Neutrophil (primary cell): ENCODE measurements around the gene MTHFD1.
A peak's percentile ranks its signal among the peaks of the same experiment; 100 is the strongest.

Experiments used
- H3K27ac ChIP-seq: fragments of 200-600 bp; sonication (generic); 2 replicates; pipeline ENCODE4 v1.5.1; 2016; ENCODE audit warnings: mild to moderate bottlenecking, moderate library complexity
- H3K27me3 ChIP-seq: fragments of 200-600 bp; sonication (generic); 2 replicates; pipeline ENCODE4 v1.6.0; 2016; ENCODE audit warnings: mild to moderate bottlenecking
- H3K36me3 ChIP-seq: fragments of 200-600 bp; sonication (generic); 2 replicates; pipeline ENCODE4 v1.5.1; 2017
- H3K4me1 ChIP-seq, 2 experiments: fragments of 200-600 bp in 1 of 2; sonication (generic) in 1 of 2; 1 replicate in 1 of 2; 2 replicates in 1 of 2; pipeline versions ENCODE4 v1.5.1 to v1.6.1; 2013 to 2016; ENCODE audit warnings: low read depth in 1 of 2, low read length in 1 of 2, mild to moderate bottlenecking in 1 of 2, moderate library complexity in 1 of 2; ENCODE audit not compliant: control insufficient read depth in 1 of 2, insufficient read depth in 1 of 2
- H3K4me3 ChIP-seq, 2 experiments: fragments of 200-600 bp in 1 of 2; sonication (generic) in 1 of 2; 1 replicate in 1 of 2; 2 replicates in 1 of 2; pipeline ENCODE4 v1.5.1; 2013 to 2016; ENCODE audit warnings: low read depth in 1 of 2, low read length in 1 of 2, mild to moderate bottlenecking in 1 of 2, moderate library complexity in 1 of 2
- H3K9me3 ChIP-seq: fragments of 200-600 bp; sonication (generic); 2 replicates; pipeline ENCODE4 v1.5.1; 2016
- TF ChIP-seq, protein P1 (sequence below): fragments of 200-600 bp; sonication (generic); IDR thresholded peaks from 2 replicates; pipeline ENCODE4 v1.5.1; 2016; ENCODE audit warnings: antibody characterized with exemption

The MTHFD1 gene

DNA sequence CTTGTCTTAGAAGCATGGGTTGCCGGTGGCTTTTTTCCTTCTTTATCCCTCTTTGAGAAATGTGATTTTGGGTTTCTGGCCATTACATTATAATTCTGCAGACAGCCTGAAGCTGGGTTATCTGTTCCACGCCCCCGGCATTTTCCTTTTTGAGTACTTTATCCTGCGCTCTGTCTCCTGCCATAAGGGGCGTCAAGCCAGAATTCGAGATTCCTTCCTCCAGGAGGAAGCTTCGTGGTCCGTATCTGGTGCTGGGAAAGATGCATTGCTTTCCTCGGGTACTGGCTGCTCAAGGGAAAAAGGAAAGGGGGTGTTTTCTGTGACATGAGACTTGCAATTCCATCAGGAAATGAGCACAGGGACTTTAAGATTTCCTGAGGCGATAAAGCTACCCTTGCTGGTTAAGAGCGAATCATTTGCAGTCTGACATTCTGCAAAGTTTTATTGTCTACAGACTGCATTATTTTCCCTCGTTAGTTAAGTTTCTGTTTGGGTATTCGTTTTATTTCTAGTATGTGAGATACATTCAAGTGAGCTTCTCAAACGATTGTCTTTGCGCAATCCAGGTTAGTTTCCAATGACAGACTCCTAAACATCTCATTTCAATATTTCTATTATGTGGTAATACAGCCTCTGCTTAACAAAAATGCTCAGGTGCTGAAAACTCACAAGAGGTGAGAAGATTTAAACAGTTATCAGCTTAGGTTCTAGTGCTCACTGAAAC lies 77.8 kb downstream of the MTHFD1 start:
- TF ChIP-seq, protein P1, sequence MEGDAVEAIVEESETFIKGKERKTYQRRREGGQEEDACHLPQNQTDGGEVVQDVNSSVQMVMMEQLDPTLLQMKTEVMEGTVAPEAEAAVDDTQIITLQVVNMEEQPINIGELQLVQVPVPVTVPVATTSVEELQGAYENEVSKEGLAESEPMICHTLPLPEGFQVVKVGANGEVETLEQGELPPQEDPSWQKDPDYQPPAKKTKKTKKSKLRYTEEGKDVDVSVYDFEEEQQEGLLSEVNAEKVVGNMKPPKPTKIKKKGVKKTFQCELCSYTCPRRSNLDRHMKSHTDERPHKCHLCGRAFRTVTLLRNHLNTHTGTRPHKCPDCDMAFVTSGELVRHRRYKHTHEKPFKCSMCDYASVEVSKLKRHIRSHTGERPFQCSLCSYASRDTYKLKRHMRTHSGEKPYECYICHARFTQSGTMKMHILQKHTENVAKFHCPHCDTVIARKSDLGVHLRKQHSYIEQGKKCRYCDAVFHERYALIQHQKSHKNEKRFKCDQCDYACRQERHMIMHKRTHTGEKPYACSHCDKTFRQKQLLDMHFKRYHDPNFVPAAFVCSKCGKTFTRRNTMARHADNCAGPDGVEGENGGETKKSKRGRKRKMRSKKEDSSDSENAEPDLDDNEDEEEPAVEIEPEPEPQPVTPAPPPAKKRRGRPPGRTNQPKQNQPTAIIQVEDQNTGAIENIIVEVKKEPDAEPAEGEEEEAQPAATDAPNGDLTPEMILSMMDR: no peak
- Histone ChIP-seq H3K27me3 (peaks cover 74% of the 10 kb centered on the region), H3K36me3 (no peaks in the 10 kb centered on the region), H3K9me3 (no peaks in the 10 kb centered on the region), H3K4me1 (peaks cover 23 to 29% of the 10 kb centered on the region in 2 experiments), H3K27ac (no peak overlapping the region), H3K4me3 (peak overlapping the region; percentile 22 to 47)

DNA sequence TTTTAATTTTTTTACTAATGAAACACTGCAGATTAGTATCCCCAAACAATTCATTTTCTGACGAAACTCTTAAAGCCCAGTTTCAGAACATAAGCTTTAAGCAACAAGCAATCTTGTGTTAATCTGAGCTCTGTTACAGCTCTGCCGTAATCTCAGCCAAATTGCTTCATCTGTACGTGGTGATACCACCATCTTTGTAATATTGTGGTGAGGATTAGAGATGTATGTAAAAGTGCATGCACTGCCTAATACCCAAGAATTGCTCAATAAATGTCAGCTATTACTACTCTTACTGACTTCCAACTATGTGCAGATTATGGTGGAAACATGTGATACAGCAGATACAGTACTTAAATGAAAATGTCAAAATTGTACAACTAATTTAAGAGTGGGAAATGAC lies 78.9 kb downstream of the MTHFD1 start:
- peaks cover 85% of the 10 kb centered on the region for H3K27me3 ChIP-seq
- no peaks in the 10 kb centered on the region for H3K36me3 ChIP-seq
- no peak overlapping the region for H3K27ac ChIP-seq
- no peak overlapping the region for H3K4me3 ChIP-seq
- H3K4me1 ChIP-seq: peaks cover 23 to 29% of the 10 kb centered on the region in 2 experiments
- TF ChIP-seq, protein P1: no peak
- no peaks in the 10 kb centered on the region for H3K9me3 ChIP-seq

DNA sequence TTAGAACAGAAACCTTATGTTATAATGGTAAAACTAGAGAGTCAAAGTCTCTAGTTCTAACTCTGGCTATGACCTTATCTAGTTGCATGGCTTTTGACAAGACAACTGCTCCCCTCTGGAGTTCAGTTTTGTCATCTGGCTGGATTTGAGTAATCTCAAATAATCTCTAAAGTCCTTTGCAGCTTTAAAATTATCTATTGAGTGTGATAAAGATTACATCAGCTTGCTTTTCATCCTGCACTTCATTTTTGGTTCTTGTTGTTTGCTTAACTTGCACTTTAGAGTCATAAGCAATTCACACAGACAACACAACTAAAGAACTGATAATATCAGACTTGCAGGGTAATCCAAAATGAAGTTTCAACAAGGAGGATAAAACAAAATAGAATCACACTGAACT lies 79.4 kb downstream of the MTHFD1 start:
- TF ChIP-seq, protein P1: no peak
- Histone ChIP-seq H3K36me3 (no peaks in the 10 kb centered on the region), H3K27me3 (peaks cover 87% of the 10 kb centered on the region), H3K27ac (no peak overlapping the region), H3K4me3 (no peak overlapping the region), H3K9me3 (no peaks in the 10 kb centered on the region), H3K4me1 (peaks cover 23 to 29% of the 10 kb centered on the region in 2 experiments)

DNA sequence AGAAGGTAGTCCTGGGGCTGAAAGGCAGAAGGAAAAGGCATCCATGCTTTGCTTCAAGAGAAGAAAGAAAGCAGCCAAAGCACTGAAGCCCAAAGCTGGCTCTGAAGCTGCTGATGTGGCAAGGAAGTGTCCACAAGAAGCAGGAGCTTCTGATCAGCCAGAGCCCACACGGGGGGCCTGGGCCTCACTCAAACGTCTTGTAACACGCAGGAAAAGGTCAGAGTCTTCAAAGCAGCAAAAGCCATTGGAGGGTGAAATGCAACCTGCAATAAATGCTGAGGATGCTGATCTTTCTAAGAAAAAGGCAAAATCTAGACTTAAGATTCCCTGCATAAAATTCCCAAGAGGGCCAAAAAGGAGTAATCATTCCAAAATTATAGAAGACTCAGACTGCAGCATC lies 80.3 kb downstream of the MTHFD1 start:
- TF ChIP-seq, protein P1: no peak
- H3K27me3 ChIP-seq: peaks cover 82% of the 10 kb centered on the region
- no peaks in the 10 kb centered on the region for H3K36me3 ChIP-seq
- no peaks in the 10 kb centered on the region for H3K9me3 ChIP-seq
- no peak overlapping the region for H3K27ac ChIP-seq
- peaks cover 23 to 29% of the 10 kb centered on the region in 2 experiments for H3K4me1 ChIP-seq
- H3K4me3 ChIP-seq: no peak overlapping the region

DNA sequence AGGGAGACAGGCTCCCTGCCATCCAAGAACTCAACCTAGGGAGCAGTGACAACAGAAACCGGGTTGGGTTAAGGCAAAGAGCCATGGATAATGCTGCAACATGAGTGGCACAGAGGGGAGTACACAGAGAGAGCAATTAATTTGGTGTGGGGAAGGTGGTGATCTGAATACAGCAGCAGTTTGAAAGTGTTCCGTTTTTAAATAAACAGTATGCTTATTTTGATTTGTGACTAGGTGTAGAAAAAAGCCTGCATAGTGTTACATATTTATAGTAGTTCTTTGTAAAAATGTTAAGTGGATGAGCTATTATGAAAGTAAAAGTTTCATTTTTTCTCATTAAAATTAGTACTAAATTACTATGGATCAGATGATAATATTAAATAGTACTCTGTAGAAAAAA lies 85.9 kb downstream of the MTHFD1 start:
- Histone ChIP-seq H3K9me3 (no peaks in the 10 kb centered on the region), H3K36me3 (no peaks in the 10 kb centered on the region), H3K4me3 (no peak overlapping the region), H3K27ac (no peak overlapping the region), H3K27me3 (peaks cover 32% of the 10 kb centered on the region), H3K4me1 (no peaks in the 10 kb centered on the region)
- TF ChIP-seq, protein P1: no peak
